SK-N-SH (cell line): Measurements from ENCODE around the gene C1QL4.

Experiments used
- ELF1 ChIP-seq: IDR thresholded peaks from 2 replicates; pipeline ENCODE4 v1.4.0; 2012
- EP300 ChIP-seq, 2 experiments: IDR thresholded peaks; 2 replicates each; pipeline versions ENCODE4 v1.4.0 to v1.6.1; 2012; ENCODE audit warnings: borderline replicate concordance in 1 of 2, low read depth in 1 of 2, low read length in 1 of 2
- POLR2AphosphoS5 ChIP-seq: IDR thresholded peaks from 2 replicates; pipeline ENCODE4 v1.6.1; 2012; ENCODE audit warnings: low read depth, low read length
- RCOR1 ChIP-seq: fragments of 150-350 bp; IDR thresholded peaks from 2 replicates; pipeline ENCODE4 v1.6.1; 2017; ENCODE audit warnings: antibody characterized with exemption, low read length
- RFX5 ChIP-seq: IDR thresholded peaks from 2 replicates; pipeline ENCODE4 v1.6.1; 2012; ENCODE audit warnings: mild to moderate bottlenecking, improper control_type of control experiment, low read length
- SIN3A ChIP-seq: IDR thresholded peaks from 2 replicates; pipeline ENCODE4 v1.6.1; 2012; ENCODE audit warnings: low read depth, mild to moderate bottlenecking, low read length, moderate library complexity, borderline replicate concordance
- TF ChIP-seq, protein P1 (sequence below): fragments of 200-600 bp; sonication (generic); IDR thresholded peaks from 2 replicates; pipeline ENCODE4 v1.6.1; 2017; ENCODE audit warnings: antibody characterized with exemption, mild to moderate bottlenecking, moderate library complexity
- TF ChIP-seq, protein P2 (sequence below): fragments of 150-350 bp; IDR thresholded peaks from 2 replicates; pipeline ENCODE4 v1.6.1; 2017; ENCODE audit warnings: antibody characterized with exemption, low read length, low read depth, borderline replicate concordance
- TF ChIP-seq, protein P3 (sequence below): IDR thresholded peaks from 2 replicates; pipeline ENCODE4 v1.4.0; 2012; ENCODE audit warnings: low read depth, borderline replicate concordance

DNA sequence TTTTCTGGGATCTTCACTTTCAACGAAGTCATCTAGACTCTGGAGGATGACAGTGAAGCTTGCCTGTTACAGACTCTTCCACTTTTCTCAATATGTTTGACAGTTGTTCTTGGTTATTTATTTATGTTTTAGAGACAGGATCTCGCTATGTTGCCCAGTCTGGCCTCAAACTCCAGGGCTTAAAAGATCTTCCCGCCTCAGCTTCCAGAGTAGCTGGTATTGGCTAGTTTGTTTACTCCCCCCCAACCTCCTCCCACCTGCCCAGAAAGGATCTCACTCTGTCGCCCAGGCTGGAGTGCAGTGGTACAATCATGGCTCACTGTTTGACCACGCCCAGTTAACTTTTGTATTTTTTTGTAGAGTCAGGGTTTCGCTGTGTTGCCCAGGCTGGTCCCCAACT, 33.6 kb upstream of the C1QL4 start:
- no peak for TF ChIP-seq RCOR1
- TF ChIP-seq, protein P1, sequence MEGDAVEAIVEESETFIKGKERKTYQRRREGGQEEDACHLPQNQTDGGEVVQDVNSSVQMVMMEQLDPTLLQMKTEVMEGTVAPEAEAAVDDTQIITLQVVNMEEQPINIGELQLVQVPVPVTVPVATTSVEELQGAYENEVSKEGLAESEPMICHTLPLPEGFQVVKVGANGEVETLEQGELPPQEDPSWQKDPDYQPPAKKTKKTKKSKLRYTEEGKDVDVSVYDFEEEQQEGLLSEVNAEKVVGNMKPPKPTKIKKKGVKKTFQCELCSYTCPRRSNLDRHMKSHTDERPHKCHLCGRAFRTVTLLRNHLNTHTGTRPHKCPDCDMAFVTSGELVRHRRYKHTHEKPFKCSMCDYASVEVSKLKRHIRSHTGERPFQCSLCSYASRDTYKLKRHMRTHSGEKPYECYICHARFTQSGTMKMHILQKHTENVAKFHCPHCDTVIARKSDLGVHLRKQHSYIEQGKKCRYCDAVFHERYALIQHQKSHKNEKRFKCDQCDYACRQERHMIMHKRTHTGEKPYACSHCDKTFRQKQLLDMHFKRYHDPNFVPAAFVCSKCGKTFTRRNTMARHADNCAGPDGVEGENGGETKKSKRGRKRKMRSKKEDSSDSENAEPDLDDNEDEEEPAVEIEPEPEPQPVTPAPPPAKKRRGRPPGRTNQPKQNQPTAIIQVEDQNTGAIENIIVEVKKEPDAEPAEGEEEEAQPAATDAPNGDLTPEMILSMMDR: no peak
- TF ChIP-seq EP300 (IDR thresholded peaks at IDR 0.05; ENCODE audit: borderline replicate concordance in 1 of 2, low read depth in 1 of 2, low read length in 1 of 2): no peak
- no peak for TF ChIP-seq ELF1
- TF ChIP-seq RFX5: no peak
- TF ChIP-seq SIN3A: no peak
- no peak for TF ChIP-seq POLR2AphosphoS5
- TF ChIP-seq, protein P2, sequence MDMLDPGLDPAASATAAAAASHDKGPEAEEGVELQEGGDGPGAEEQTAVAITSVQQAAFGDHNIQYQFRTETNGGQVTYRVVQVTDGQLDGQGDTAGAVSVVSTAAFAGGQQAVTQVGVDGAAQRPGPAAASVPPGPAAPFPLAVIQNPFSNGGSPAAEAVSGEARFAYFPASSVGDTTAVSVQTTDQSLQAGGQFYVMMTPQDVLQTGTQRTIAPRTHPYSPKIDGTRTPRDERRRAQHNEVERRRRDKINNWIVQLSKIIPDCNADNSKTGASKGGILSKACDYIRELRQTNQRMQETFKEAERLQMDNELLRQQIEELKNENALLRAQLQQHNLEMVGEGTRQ: no peak
- TF ChIP-seq, protein P3, sequence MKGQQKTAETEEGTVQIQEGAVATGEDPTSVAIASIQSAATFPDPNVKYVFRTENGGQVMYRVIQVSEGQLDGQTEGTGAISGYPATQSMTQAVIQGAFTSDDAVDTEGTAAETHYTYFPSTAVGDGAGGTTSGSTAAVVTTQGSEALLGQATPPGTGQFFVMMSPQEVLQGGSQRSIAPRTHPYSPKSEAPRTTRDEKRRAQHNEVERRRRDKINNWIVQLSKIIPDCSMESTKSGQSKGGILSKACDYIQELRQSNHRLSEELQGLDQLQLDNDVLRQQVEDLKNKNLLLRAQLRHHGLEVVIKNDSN: no peak
